Glomerular visceral epithelial cell (primary cell): ENCODE measurements around the gene PRDM16.

Source experiments
- DNase-seq: peaks from one replicate; pipeline ENCODE4 v3.0.0-alpha.2; 2016; ENCODE audit errors: extremely low spot score

The PRDM16 gene

GRCh38 chr1:3336641-3337630, 267.9 kb downstream of the PRDM16 start:
- DNase-seq: no peak

- no peak for DNase-seq
Observed at GRCh38 chr1:3337798-3338724, 269.1 kb downstream of the PRDM16 start.

- DNase-seq: no peak
Observed at GRCh38 chr1:3338725-3339070, 269.7 kb downstream of the PRDM16 start.

GRCh38 chr1:3339856-3340255, 270.9 kb downstream of the PRDM16 start:
- DNase-seq: no peak

GRCh38 chr1:3340548-3341235, 271.7 kb downstream of the PRDM16 start:
- DNase-seq: no peak

GRCh38 chr1:3341236-3341994, 272.4 kb downstream of the PRDM16 start:
- no peak for DNase-seq

GRCh38 chr1:3342960-3343359, 274.0 kb downstream of the PRDM16 start:
- no peak for DNase-seq

- no peak for DNase-seq
Observed at GRCh38 chr1:3344395-3344794, 275.4 kb downstream of the PRDM16 start.

GRCh38 chr1:3345792-3346191, 276.8 kb downstream of the PRDM16 start:
- DNase-seq: no peak

GRCh38 chr1:3346478-3346877, 277.5 kb downstream of the PRDM16 start:
- DNase-seq: no peak

GRCh38 chr1:3347257-3348020, 278.4 kb downstream of the PRDM16 start:
- DNase-seq: no peak

GRCh38 chr1:3348196-3348865, 279.3 kb downstream of the PRDM16 start:
- DNase-seq: no peak

- no peak for DNase-seq
Observed at GRCh38 chr1:3349161-3349967, 280.4 kb downstream of the PRDM16 start.

- DNase-seq: no peak
Observed at GRCh38 chr1:3349968-3350299, 280.9 kb downstream of the PRDM16 start.

GRCh38 chr1:3350506-3351261, 281.7 kb downstream of the PRDM16 start:
- no peak for DNase-seq

- DNase-seq: no peak
Observed at GRCh38 chr1:3351449-3352298, 282.7 kb downstream of the PRDM16 start.

- DNase-seq: no peak
Observed at GRCh38 chr1:3352299-3352951, 283.4 kb downstream of the PRDM16 start.
